ENCODE results near the gene PPP2R2C. TPM values are rescaled to one million over a fixed set of nuclear protein-coding genes. Genes with fewer than 3 reads are reported as not detected.

Gene PPP2R2C
- total and polyA plus RNA-seq, 9 of the 15 experiments (the other 6 are each of a cell fraction or from before 2014, with no cell fraction given), result 0.04 to 0.06 TPM; not detected in 7

DNA sequence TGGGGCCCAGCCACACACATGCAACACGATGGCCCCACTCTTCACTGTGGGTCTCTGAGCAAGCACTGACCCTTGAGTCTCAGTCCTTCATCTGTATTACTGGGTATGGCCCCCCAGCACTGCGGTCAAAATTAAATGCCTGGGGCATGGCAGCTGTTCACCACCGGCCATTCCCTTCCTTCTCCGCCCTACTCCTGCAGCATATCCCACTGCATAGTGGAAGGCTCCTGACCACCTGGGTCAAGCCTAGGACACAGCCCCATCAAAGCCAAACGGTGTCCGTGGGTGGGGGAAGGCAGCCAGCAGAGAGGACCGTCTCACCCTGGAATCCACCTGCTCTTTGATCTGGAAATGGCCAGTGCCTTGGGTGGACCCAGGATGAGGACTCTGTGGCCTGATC, 30.7 kb downstream of the PPP2R2C start:
- H4K20me1 ChIP-seq (replicated peaks; ENCODE audit: control insufficient read depth, insufficient read depth, low read length), result no peaks in the 10 kb centered on the region; the same call in 1 of the 2 replicates
- H3K9me3 ChIP-seq (replicated peaks; ENCODE audit: control insufficient read depth, insufficient read depth, low read depth, low read length), result no peaks in the 10 kb centered on the region
- ChIA-PET CTCF (ENCODE audit: low intra/inter-chr PET ratio) (no interaction called here), POLR2A (interaction anchor here (1.4 kb wide), 1 partner anchor 14 kb away, joined by 4 read pairs; no protein-coding TSS in a partner anchor)
- no peak overlapping the region for H3K9ac ChIP-seq (ENCODE audit: insufficient read depth in 1 of 2, low read depth in 2 of 2, low read length in 2 of 2)
- H3K4me2 ChIP-seq (ENCODE audit: insufficient read depth, low read length), result no peak overlapping the region
- H3K4me3 ChIP-seq, result no peak overlapping the region
- TF ChIP-seq, protein P1, sequence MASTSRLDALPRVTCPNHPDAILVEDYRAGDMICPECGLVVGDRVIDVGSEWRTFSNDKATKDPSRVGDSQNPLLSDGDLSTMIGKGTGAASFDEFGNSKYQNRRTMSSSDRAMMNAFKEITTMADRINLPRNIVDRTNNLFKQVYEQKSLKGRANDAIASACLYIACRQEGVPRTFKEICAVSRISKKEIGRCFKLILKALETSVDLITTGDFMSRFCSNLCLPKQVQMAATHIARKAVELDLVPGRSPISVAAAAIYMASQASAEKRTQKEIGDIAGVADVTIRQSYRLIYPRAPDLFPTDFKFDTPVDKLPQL (IDR thresholded peaks at IDR 0.05; ENCODE audit: extremely low read depth, insufficient read length), result no peak
- TF ChIP-seq KLF6 (CRISPR knock-in tag; IDR thresholded peaks at IDR 0.05; ENCODE audit: borderline replicate concordance) (no peak), RAD51 (IDR thresholded peaks at IDR 0.05; ENCODE audit: borderline replicate concordance, low read depth) (no peak), ZEB2 (IDR thresholded peaks at IDR 0.05) (no peak), NCOA6 (IDR thresholded peaks at IDR 0.05) (no peak)
- TF ChIP-seq, protein P2, sequence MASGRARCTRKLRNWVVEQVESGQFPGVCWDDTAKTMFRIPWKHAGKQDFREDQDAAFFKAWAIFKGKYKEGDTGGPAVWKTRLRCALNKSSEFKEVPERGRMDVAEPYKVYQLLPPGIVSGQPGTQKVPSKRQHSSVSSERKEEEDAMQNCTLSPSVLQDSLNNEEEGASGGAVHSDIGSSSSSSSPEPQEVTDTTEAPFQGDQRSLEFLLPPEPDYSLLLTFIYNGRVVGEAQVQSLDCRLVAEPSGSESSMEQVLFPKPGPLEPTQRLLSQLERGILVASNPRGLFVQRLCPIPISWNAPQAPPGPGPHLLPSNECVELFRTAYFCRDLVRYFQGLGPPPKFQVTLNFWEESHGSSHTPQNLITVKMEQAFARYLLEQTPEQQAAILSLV (tag; IDR thresholded peaks at IDR 0.05), result no peak
- TF ChIP-seq, protein P3, sequence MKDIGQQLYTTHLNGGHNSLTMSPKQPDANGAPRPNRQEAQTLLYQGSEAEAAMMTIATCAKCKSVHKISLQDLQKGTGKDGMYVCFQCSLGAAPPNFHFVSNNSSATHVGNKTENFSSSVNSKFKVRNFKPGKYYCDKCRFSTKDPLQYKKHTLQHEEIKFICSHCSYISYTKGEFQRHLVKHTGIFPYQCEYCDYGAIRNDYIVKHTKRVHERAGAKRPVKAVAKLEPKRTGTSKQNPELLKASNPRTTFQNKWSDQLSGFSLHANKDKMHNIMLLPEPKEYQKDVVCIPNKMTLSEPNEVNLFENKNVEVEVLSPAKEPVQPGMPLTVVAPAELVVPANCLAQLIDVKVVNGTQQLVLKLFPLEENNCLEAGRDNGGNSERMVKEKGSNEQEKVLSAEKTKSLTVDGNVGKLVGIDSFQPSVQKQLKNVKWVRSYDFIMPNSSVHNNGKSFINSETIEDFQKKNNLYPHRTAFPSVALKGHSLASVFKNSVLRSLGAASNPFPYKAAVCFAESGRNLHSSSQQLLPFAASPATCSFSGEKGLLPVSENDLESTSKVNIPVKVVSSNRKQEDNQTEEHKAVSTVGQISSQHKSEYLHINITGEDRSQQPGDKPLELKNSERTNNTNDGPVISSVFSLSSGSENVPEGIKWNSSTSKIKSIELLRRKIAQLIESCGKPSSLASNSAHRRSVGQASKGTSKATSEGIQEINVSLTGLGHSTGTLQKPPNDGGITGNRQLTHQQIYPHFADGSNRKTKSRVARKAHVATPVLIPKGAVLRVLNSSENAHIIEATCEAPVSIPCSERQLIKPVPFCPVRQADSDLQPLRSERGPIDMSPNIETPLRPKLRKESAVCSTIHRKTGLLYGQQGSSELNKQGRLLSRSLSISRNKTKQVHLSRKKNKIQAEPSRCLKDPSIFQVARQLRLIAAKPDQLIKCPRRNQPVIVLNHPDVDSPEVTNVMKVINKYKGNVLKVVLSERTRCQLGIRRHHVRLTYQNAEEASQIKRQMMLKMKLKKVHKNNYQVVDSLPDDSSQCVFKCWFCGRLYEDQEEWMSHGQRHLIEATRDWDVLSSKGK (CRISPR knock-in tag; IDR thresholded peaks at IDR 0.05), result no peak
- no peak overlapping the region for H2AFZ ChIP-seq (ENCODE audit: low read depth, low read length)
- no peaks in the 10 kb centered on the region for H3K4me1 ChIP-seq (replicated peaks in 1 of 2; ENCODE audit: control insufficient read depth in 2 of 2, insufficient read depth in 2 of 2, low read length in 2 of 2)
- in situ Hi-C loops (cut with MboI), result no loop called here
- no peak for FAIRE-seq
- WGBS (ENCODE audit: insufficient coverage, low coverage, missing lambda C conversion rate), result 0% methylated on average over 7 of the region's 7 CpGs
- no peaks in the 10 kb centered on the region for H3K79me2 ChIP-seq (ENCODE audit: control insufficient read depth, insufficient read depth, low read length)
- no peaks in the 10 kb centered on the region for H3K36me3 ChIP-seq (ENCODE audit: control insufficient read depth, insufficient read depth, low read length)
- H3K9me1 ChIP-seq (ENCODE audit: control insufficient read depth, insufficient read depth, low read length), result no peaks in the 10 kb centered on the region
- peaks cover 6 to 38% of the 10 kb centered on the region in 2 experiments; a peak in 4 of 5 replicates for H3K27me3 ChIP-seq (ENCODE audit: control insufficient read depth in 2 of 2, insufficient read depth in 2 of 2, low read length in 2 of 2)
- intact Hi-C loops (cut with micrococcal nuclease), result no loop called here
- ATAC-seq, result no peak
- no peak overlapping the region for H3K27ac ChIP-seq (ENCODE audit: extremely low read depth, low read depth, low read length)
- BruUV-seq (replicated peaks), result no TSS peak
- no peak for DNase-seq (ENCODE audit: extremely low read depth in 1 of 4, low spot score in 3 of 4)
